ENCODE measurements around the gene ARHGAP18.

- TF ChIP-seq CTCF (IDR thresholded peaks at IDR 0.05) (no peak), POLR2A (IDR thresholded peaks at IDR 0.05) (no peak)
These were observed 78.9 kb downstream of the ARHGAP18 start for GRCh38 chr6:129631070-129631469.
